T-helper 2 cell treated with Interferon-gamma antibody and Interleukin-4, amounts not matched to agents 5 μg/mL and 100 μg/mL, for 36 hours (primary cell): Measurements from ENCODE around the gene ZNF436.
"Not testable (repeated sequence)": the region's sequence is repeated elsewhere in the genome, so short reads cannot be mapped to it uniquely, and the experiment has no call there.

ENCODE experiments used
- DNase-seq: peaks from one replicate; pipeline ENCODE4 v3.0.0; 2021; ENCODE audit warnings: low spot score
- H3K27ac Mint-ChIP-seq: one replicate; pipeline ENCODE4 v1.8.0; 2021; ENCODE audit warnings: mild to moderate bottlenecking, mixed read lengths
- H3K27me3 Mint-ChIP-seq: one replicate; pipeline ENCODE4 v1.8.0; 2021; ENCODE audit warnings: low read depth, mixed read lengths
- H3K36me3 Mint-ChIP-seq: one replicate; pipeline ENCODE4 v1.8.0; 2021; ENCODE audit warnings: low read depth, mixed read lengths
- H3K4me1 Mint-ChIP-seq: one replicate; pipeline ENCODE4 v1.8.0; 2021; ENCODE audit warnings: low read depth, mixed read lengths
- H3K4me3 Mint-ChIP-seq: one replicate; pipeline ENCODE4 v1.8.0; 2022; ENCODE audit warnings: mild to moderate bottlenecking, moderate library complexity, mixed read lengths
- H3K9me3 Mint-ChIP-seq: one replicate; pipeline ENCODE4 v1.8.0; 2021; ENCODE audit warnings: mixed read lengths

The ZNF436 gene

GRCh38 chr1:23343221-23344110 lies 26.2 kb downstream of the ZNF436 start:
- Mint-ChIP-seq H3K27me3 (no peaks in the 10 kb centered on the region), H3K36me3 (peaks cover 31% of the 10 kb centered on the region)

DNA sequence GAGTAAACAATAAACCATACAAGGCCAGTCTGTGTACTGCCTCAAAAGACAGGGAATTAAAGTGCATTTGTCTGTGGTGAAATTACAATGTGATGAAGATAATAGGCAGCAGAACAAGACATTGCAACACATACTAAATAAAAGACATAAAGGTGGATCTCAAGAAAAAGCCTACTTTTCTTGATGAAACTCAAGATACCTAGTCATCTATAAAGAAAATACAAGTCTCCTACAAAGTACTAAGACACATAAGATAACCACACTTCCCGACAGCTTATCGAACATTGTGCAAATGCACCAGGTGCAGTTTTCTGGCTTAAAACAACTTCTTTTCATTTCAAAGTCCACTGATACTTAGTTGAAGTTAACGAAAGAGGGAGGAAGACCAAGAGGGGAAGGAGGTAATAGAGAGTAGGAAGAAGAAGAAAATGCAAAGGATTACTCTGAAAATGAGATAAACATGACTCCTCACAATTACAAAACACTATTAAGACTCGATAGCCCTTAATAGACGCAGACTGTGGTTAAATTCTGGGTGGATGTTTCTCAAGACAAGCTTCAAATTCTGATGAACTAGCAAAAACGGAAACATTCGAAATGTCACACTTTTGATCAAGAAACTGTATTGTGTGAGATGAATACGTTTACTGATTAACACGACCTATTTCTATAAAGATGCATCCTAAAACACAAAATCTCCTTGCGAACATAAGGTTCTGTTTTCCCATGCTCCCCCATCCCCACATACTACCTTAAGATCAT lies 27.5 kb downstream of the ZNF436 start:
- Mint-ChIP-seq H3K9me3 (no peaks in the 10 kb centered on the region), H3K27ac (peak overlapping the region; percentile 79), H3K27me3 (no peaks in the 10 kb centered on the region), H3K36me3 (peaks cover 41% of the 10 kb centered on the region), H3K4me1 (peaks cover 55% of the 10 kb centered on the region), H3K4me3 (peak overlapping the region; percentile 91)
- DNase-seq = no peak

More at GRCh38 chr1:23343221-23344110, 26.2 kb downstream of the ZNF436 start:
- H3K4me1 Mint-ChIP-seq = peaks cover 50% of the 10 kb centered on the region
- H3K27ac Mint-ChIP-seq = peak overlapping the region; percentile 79
- H3K4me3 Mint-ChIP-seq = peak overlapping the region; percentile 91
- peak; percentile 75 for DNase-seq
- no peaks in the 10 kb centered on the region for H3K9me3 Mint-ChIP-seq

DNA sequence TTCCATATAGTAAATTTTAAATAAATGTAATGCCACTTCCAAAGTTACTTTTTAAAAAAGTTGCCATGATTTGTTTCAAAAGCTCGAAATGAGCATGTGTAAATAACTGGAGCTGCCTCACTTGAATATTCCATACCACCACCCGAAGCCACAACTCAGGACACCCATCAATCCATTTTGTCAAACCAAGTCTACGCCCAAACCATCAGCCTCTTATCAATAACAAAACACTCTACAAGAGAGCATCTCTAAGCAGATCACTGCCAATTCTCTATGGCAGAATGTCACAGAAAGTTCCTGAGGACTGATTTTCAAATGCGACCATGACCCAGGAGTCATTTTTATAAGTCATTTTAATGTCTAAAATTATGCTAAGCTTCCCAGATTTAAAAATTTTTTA lies 30.0 kb downstream of the ZNF436 start:
- H3K4me3 Mint-ChIP-seq = peak overlapping the region; percentile 91
- no peaks in the 10 kb centered on the region for H3K9me3 Mint-ChIP-seq
- DNase-seq = no peak
- H3K4me1 Mint-ChIP-seq = peaks cover 47% of the 10 kb centered on the region
- no peaks in the 10 kb centered on the region for H3K27me3 Mint-ChIP-seq
- H3K27ac Mint-ChIP-seq = no peak overlapping the region
- peaks cover 51% of the 10 kb centered on the region for H3K36me3 Mint-ChIP-seq

DNA sequence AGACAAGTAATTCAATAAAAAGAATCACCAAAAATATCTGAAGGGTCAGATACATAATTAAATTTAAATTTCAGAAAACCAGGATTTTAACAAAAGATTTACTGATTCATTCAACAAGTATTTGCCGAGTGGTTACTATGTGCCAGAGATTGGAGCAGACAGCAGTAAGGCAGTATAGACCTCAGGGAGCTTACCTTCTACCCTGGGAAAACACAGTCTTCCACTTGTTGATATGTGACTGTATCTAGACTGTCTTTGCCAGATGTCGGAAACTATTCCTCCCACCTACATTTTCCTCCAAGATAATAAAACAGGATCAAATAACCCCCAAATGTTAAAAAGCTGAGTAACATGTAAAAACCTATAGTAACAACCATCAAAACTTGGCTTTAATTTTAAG lies 31.8 kb downstream of the ZNF436 start:
- no peak for DNase-seq
- Mint-ChIP-seq H3K9me3 (no peaks in the 10 kb centered on the region), H3K4me1 (peaks cover 43% of the 10 kb centered on the region), H3K36me3 (peaks cover 64% of the 10 kb centered on the region), H3K4me3 (no peak overlapping the region), H3K27me3 (no peaks in the 10 kb centered on the region), H3K27ac (peak overlapping the region; percentile 18)

- peaks cover 65% of the 10 kb centered on the region for H3K36me3 Mint-ChIP-seq
- peaks cover 3% of the 10 kb centered on the region for H3K4me1 Mint-ChIP-seq
- H3K4me3 Mint-ChIP-seq = no peak overlapping the region
- no peaks in the 10 kb centered on the region for H3K27me3 Mint-ChIP-seq
- H3K27ac Mint-ChIP-seq = no peak overlapping the region
- H3K9me3 Mint-ChIP-seq = no peaks in the 10 kb centered on the region
- no peak for DNase-seq
These were observed 37.9 kb downstream of the ZNF436 start for GRCh38 chr1:23331713-23332112.

- Mint-ChIP-seq H3K36me3 (peaks cover 69% of the 10 kb centered on the region), H3K27ac (no peak overlapping the region)
- no peak for DNase-seq
These were observed 38.8 kb downstream of the ZNF436 start for GRCh38 chr1:23330846-23331245.

GRCh38 chr1:23325393-23325792 lies 44.2 kb downstream of the ZNF436 start:
- Mint-ChIP-seq H3K27me3 (no peaks in the 10 kb centered on the region), H3K4me3 (no peak overlapping the region), H3K36me3 (peaks cover 60% of the 10 kb centered on the region), H3K4me1 (peaks cover 11% of the 10 kb centered on the region), H3K9me3 (no peaks in the 10 kb centered on the region), H3K27ac (no peak overlapping the region)
- no peak for DNase-seq

More at GRCh38 chr1:23330846-23331245, 38.8 kb downstream of the ZNF436 start:
- Mint-ChIP-seq H3K4me1 (peaks cover 4% of the 10 kb centered on the region), H3K4me3 (no peak overlapping the region), H3K9me3 (no peaks in the 10 kb centered on the region), H3K27me3 (no peaks in the 10 kb centered on the region)

GRCh38 chr1:23322770-23323169 lies 46.9 kb downstream of the ZNF436 start:
- H3K27me3 Mint-ChIP-seq = no peaks in the 10 kb centered on the region
- no peaks in the 10 kb centered on the region for H3K9me3 Mint-ChIP-seq
- H3K4me1 Mint-ChIP-seq = peaks cover 11% of the 10 kb centered on the region
- H3K36me3 Mint-ChIP-seq = peaks cover 59% of the 10 kb centered on the region
- H3K27ac Mint-ChIP-seq = no peak overlapping the region
- no peak overlapping the region for H3K4me3 Mint-ChIP-seq
- DNase-seq = no peak

- not testable (repeated sequence) for DNase-seq, H3K27ac Mint-ChIP-seq, H3K27me3 Mint-ChIP-seq, H3K4me3 Mint-ChIP-seq, H3K9me3 Mint-ChIP-seq
- Mint-ChIP-seq H3K4me1 (peaks cover 12% of the 10 kb centered on the region), H3K36me3 (peaks cover 56% of the 10 kb centered on the region)
These were observed 59.4 kb downstream of the ZNF436 start for GRCh38 chr1:23310280-23310679.
